GM12878 (cell line): ENCODE measurements around the gene SAMD9. TPM values are rescaled to one million over a fixed set of nuclear protein-coding genes. Genes with fewer than 3 reads are reported as not detected.

Experiments used
- ATAC-seq: fragments of 200-7000 bp; cut with Tn5 transposase; 3 replicates; pipeline ENCODE4 v1.9.1; 2020; ENCODE audit warnings: mild to moderate bottlenecking, moderate library complexity
- Bru-seq: library from RNA; stranded (reverse); fragments of 400-500 nt; gene quantifications from one replicate; lab custom pipeline; 2021; lab: Mats Ljungman, UMichigan
- BruChase-seq, 2 experiments: library from RNA; stranded (reverse); fragments of 400-500 nt; gene quantifications; one replicate each; lab custom pipeline; 2021; lab: Mats Ljungman, UMichigan
- BruUV-seq: library from RNA; stranded (reverse); fragments of 400-500 nt; replicated peaks from 2 replicates; lab custom pipeline; 2021; lab: Mats Ljungman, UMichigan
- CTCF ChIA-PET: fragments of 300-600 bp; sonication (Branson Sonifier 250); formaldehyde crosslinking; extraction: SDS; loops from one replicate; lab custom pipeline; 2021; ENCODE audit warnings: inconsistent platforms; lab: Yijun Ruan, JAX
- POLR2A ChIA-PET: fragments of 350-600 bp; formaldehyde crosslinking; extraction: SDS; loops from one replicate; lab custom pipeline; 2021; ENCODE audit warnings: inconsistent platforms; lab: Charles Lee
- RAD21 ChIA-PET: fragments of 300-600 bp; sonication (Branson Sonifier 250); formaldehyde crosslinking; loops from one replicate; lab custom pipeline; 2023; ENCODE audit warnings: antibody characterized with exemption; ENCODE audit not compliant: unreplicated experiment; lab: Charles Lee
- SMC1A ChIA-PET: fragments of 300-600 bp; sonication (Branson Sonifier 250); formaldehyde crosslinking; loops from one replicate; lab custom pipeline; 2023; ENCODE audit not compliant: unreplicated experiment, uncharacterized antibody; lab: Charles Lee
- DNase-seq: peaks from one replicate; pipeline ENCODE4 v3.0.0-alpha.2; 2011; ENCODE audit warnings: low read depth, low spot score
- FAIRE-seq: peaks from 3 replicates; lab custom pipeline; 2011; peaks lifted over from hg19 to GRCh38; lab: Jason Lieb, UNC
- H2AFZ ChIP-seq: 2 replicates; pipeline ENCODE4 v1.6.0; 2011; ENCODE audit warnings: low read depth, low read length, control low read depth; ENCODE audit not compliant: control insufficient read depth
- H3K27ac ChIP-seq: 2 replicates; pipeline ENCODE4 v1.5.1; 2011; ENCODE audit warnings: control low read depth; ENCODE audit not compliant: control insufficient read depth, insufficient read depth
- H3K27me3 ChIP-seq, 2 experiments: replicated peaks in 1 of 2; 2 replicates each; pipeline versions ENCODE4 v1.6.0 to v1.6.1; 2011; ENCODE audit warnings: low read length in 1 of 2; ENCODE audit not compliant: control insufficient read depth in 2 of 2, insufficient read depth in 2 of 2
- H3K36me3 ChIP-seq, 2 experiments: 2 replicates each; pipeline ENCODE4 v1.5.1; 2011; ENCODE audit warnings: low read length in 1 of 2; ENCODE audit not compliant: control insufficient read depth in 2 of 2, insufficient read depth in 2 of 2
- H3K4me1 ChIP-seq: 2 replicates; pipeline ENCODE4 v1.6.1; 2011; ENCODE audit warnings: mild to moderate bottlenecking, low read length, moderate library complexity, mixed read lengths; ENCODE audit not compliant: control insufficient read depth, insufficient read depth
- H3K4me2 ChIP-seq: 2 replicates; pipeline ENCODE4 v1.6.0; 2011; ENCODE audit warnings: control low read depth; ENCODE audit not compliant: control insufficient read depth, insufficient read depth
- H3K4me3 ChIP-seq: fragments of 200-600 bp; sonication (generic); 2 replicates; pipeline ENCODE4 v1.5.1; 2016
- H3K79me2 ChIP-seq: 2 replicates; pipeline ENCODE4 v1.6.0; 2011; ENCODE audit warnings: low read length; ENCODE audit not compliant: control insufficient read depth, insufficient read depth
- H3K9ac ChIP-seq: 2 replicates; pipeline ENCODE4 v1.8.0; 2011; ENCODE audit warnings: low read length, control low read depth, mixed read lengths; ENCODE audit not compliant: control insufficient read depth, insufficient read depth
- H3K9me3 ChIP-seq: replicated peaks from 3 replicates; pipeline ENCODE4 v1.5.1; 2011; ENCODE audit warnings: mild to moderate bottlenecking, low read length; ENCODE audit not compliant: control insufficient read depth, insufficient read depth
- H4K20me1 ChIP-seq: 2 replicates; pipeline ENCODE4 v1.6.0; 2011; ENCODE audit not compliant: control insufficient read depth, insufficient read depth
- CREB1 ChIP-seq: IDR thresholded peaks from 2 replicates; pipeline ENCODE4 v1.6.1; 2012; ENCODE audit warnings: low read depth, mild to moderate bottlenecking, inconsistent platforms
- HDGF ChIP-seq: fragments of 450-650 bp; IDR thresholded peaks from 2 replicates; pipeline ENCODE4 v1.6.1; 2016; ENCODE audit warnings: antibody characterized with exemption
- KDM1A ChIP-seq: fragments of 200-600 bp; sonication (generic); IDR thresholded peaks from 2 replicates; pipeline ENCODE4 v1.6.1; 2016; ENCODE audit warnings: borderline replicate concordance
- NFIC ChIP-seq: IDR thresholded peaks from 2 replicates; pipeline ENCODE4 v1.6.1; 2012; ENCODE audit warnings: low read depth, mild to moderate bottlenecking, inconsistent platforms, low read length, moderate library complexity
- NFYB ChIP-seq: IDR thresholded peaks from 2 replicates; pipeline ENCODE4 v1.6.1; 2011; ENCODE audit warnings: low read depth, mild to moderate bottlenecking, low read length, improper control_type of control experiment, moderate library complexity; ENCODE audit not compliant: insufficient read depth
- REST ChIP-seq: IDR thresholded peaks from 2 replicates; pipeline ENCODE4 v1.6.1; 2012; ENCODE audit warnings: mild to moderate bottlenecking, low read depth, low read length
- SKIL ChIP-seq: fragments of 450-650 bp; IDR thresholded peaks from 2 replicates; pipeline ENCODE4 v1.6.1; 2017; ENCODE audit warnings: mild to moderate bottlenecking, low read depth, inconsistent platforms; ENCODE audit not compliant: poor library complexity, severe bottlenecking
- WGBS: methylation state at CpG from one replicate; pipeline ENCODE4 v1.1.6; 2016; ENCODE audit warnings: low lambda C conversion rate; ENCODE audit not compliant: insufficient replicate concordance, insufficient coverage; ENCODE audit errors: missing lambda C conversion rate; 5-methylcytosine and 5-hydroxymethylcytosine counted together
- in situ Hi-C: fragments of 300-500 bp; cut with MboI; formaldehyde crosslinking; loops from 9 replicates; pipeline ENCODE4 v1.14.3; 2018; ENCODE audit warnings: mixed read lengths
- intact Hi-C: fragments of 100-400 bp; cut with micrococcal nuclease; formaldehyde crosslinking; loops from one replicate; pipeline ENCODE4 v1.14.2; 2022; ENCODE audit not compliant: unreplicated experiment
- long read RNA-seq, 2 experiments: library from polyadenylated mRNA; unstranded; transcript quantifications; one replicate each; pipeline ENCODE4 v2.0.0, GENCODE V29; 2019 to 2020
- polyA minus RNA-seq, 3 experiments: library from RNA; depleted of rRNA, polyadenylated mRNA; stranded (reverse); fragments of >200 nt; gene quantifications; 2 replicates each; pipeline ENCODE4 v1.2.3, GENCODE V29; 2011
- polyA plus RNA-seq, 11 experiments: library from polyadenylated mRNA; depleted of rRNA in 4 of 11; unstranded in 6 of 11; stranded (reverse) in 5 of 11; fragments of >200 nt; fragmentation: Nextera tagmentation in 4 of 11; fragmentation: Illumina TruSeq in 1 of 11; extraction: Ambion mirVana in 4 of 11; extraction: Trizol in 1 of 11; gene quantifications; 1 replicate in 1 of 11; 2 replicates in 10 of 11; pipeline versions ENCODE4 v1.2.1 to v1.2.3, GENCODE V29; 2011 to 2016; ENCODE audit warnings: inconsistent platforms in 2 of 11, missing spikeins in 2 of 11, low read depth in 1 of 11
- total RNA-seq, 4 experiments: library from RNA; depleted of rRNA in 3 of 4; stranded (reverse); fragments of >200 nt in 3 of 4; fragmentation: Illumina TruSeq in 1 of 4; extraction: Trizol in 1 of 4; gene quantifications; 2 replicates each; pipeline versions ENCODE4 v1.2.1 to v1.2.3, GENCODE V29; 2013 to 2021
- TF ChIP-seq, protein P1 (sequence below): fragments of 450-650 bp; IDR thresholded peaks from 2 replicates; pipeline ENCODE4 v1.6.1; 2017; ENCODE audit warnings: low read depth, mild to moderate bottlenecking, moderate library complexity

The SAMD9 gene
- 53.2 and 60.6 TPM in 2 replicates for total RNA-seq (2013; cell fraction: nucleolus; rRNA removed)
- total RNA-seq (2014; rRNA removed) (18.9 and 23.3 TPM in 2 replicates), total RNA-seq (2014; rRNA removed; fragmentation: Illumina TruSeq; extraction: Trizol) (32.5 and 34.1 TPM in 2 replicates), total RNA-seq (2021) (18.1 and 19.2 TPM in 2 replicates), polyA plus RNA-seq (2011; rRNA removed) (37.1 and 76.8 TPM in 2 replicates), polyA plus RNA-seq (2014; fragmentation: Illumina TruSeq; extraction: Trizol) (23.8 and 32.5 TPM in 2 replicates), polyA plus RNA-seq (2014; fragmentation: Nextera tagmentation; extraction: Ambion mirVana) (1 to 10 TPM; 6.4 to 8.3 TPM), polyA plus RNA-seq (2014; rRNA removed) (8.4 and 10.8 TPM in 2 replicates), polyA plus RNA-seq (2016; fragmentation: Nextera tagmentation; extraction: Ambion mirVana) (10 to 100 TPM in 1 of 2 experiments, 1 to 10 TPM in 1; 9.6 to 12.1 TPM), polyA minus RNA-seq (2011; rRNA and poly(A)+ RNA removed) (32.8 and 52.6 TPM in 2 replicates), Bru-seq, nascent RNA (percentile 93 among the genes with signal in this experiment), BruChase-seq, experiment 1, labeled RNA remaining after a 6-hour chase (percentile 87 among the genes with signal in this experiment), BruChase-seq, experiment 2, labeled RNA remaining after a 2-hour chase (percentile 92 among the genes with signal in this experiment)
- 5.5 TPM for polyA plus RNA-seq (2011; ENCODE audit: low read depth)
- polyA plus RNA-seq (2011; cell fraction: cytosol; rRNA removed): 8.1 and 8.3 TPM in 2 replicates
- 46.8 and 64.7 TPM in 2 replicates for polyA plus RNA-seq (2011; cell fraction: nucleus; rRNA removed)
- polyA plus RNA-seq (2012): 9.5 and 9.6 TPM in 2 replicates
- 19.2 and 22.1 TPM in 2 replicates for polyA minus RNA-seq (2011; cell fraction: cytosol; rRNA and poly(A)+ RNA removed)
- 41.2 and 42.6 TPM in 2 replicates for polyA minus RNA-seq (2011; cell fraction: nucleus; rRNA and poly(A)+ RNA removed)
- long read RNA-seq, experiment 1, full-length matches to known transcripts: 5 of 6 reads
- long read RNA-seq, experiment 1, partial matches to known transcripts: 0 of 6 reads
- long read RNA-seq, experiment 1, other reads (novel, unspliced or antisense): 1 of 6 reads
- long read RNA-seq, experiment 2, full-length matches to known transcripts: 149 of 180 reads
- long read RNA-seq, experiment 2, partial matches to known transcripts: 1 of 180 reads
- long read RNA-seq, experiment 2, other reads (novel, unspliced or antisense): 30 of 180 reads

- ChIA-PET SMC1A (interaction anchor here (0.9 to 3.3 kb wide), 17 partner anchors 8 to 114 kb away, joined by 3 to 58 read pairs (median 5); partner anchors contain the start of genes SAMD9L and VPS50), RAD21 (interaction anchor here (0.9 to 3.5 kb wide), 10 partner anchors 16 to 476 kb away, joined by 3 to 35 read pairs (median 3); partner anchors contain the start of gene VPS50), CTCF (interaction anchor here (0.9 to 5.3 kb wide), 7 partner anchors 24 to 526 kb away, joined by 3 to 26 read pairs (median 4); no protein-coding TSS in a partner anchor), POLR2A (interaction anchor here (0.6 to 2.9 kb wide), 7 partner anchors 28 to 115 kb away, joined by 3 to 33 read pairs (median 3); partner anchors contain the start of genes SAMD9L and VPS50)
- peak within 1 kb of the TSS; percentile 91 for H3K4me2 ChIP-seq
- peaks cover 14% of the 10 kb centered on the region for H3K79me2 ChIP-seq
- H3K4me3 ChIP-seq: peak within 1 kb of the TSS; percentile 73
- DNase-seq (peak; percentile 77), ATAC-seq (peak; percentile 97), FAIRE-seq (peak; percentile 94)
- H4K20me1 ChIP-seq: no peaks in the 10 kb centered on the region
- intact Hi-C loops: loop anchor here (2.0 kb wide), 1 partner anchor 29 kb away; no protein-coding TSS in a partner anchor
- H3K27me3 ChIP-seq: no peaks in the 10 kb centered on the region
- no peaks in the 10 kb centered on the region; the same call in 1 of the 3 replicates for H3K9me3 ChIP-seq
- H3K27ac ChIP-seq: peak within 1 kb of the TSS; percentile 91
- in situ Hi-C loops: no loop called here
- H3K4me1 ChIP-seq: peaks cover 4% of the 10 kb centered on the region
- TSS peak; percentile 94 for BruUV-seq
- under 1% methylated on average over 4 of the region's 4 CpGs for WGBS
- H3K9ac ChIP-seq: peak within 1 kb of the TSS; percentile 52
- H2AFZ ChIP-seq: peak within 1 kb of the TSS; percentile 62
- H3K36me3 ChIP-seq: no peaks in the 10 kb centered on the region
- TF ChIP-seq NFYB: peak; percentile 87
- no peak for TF ChIP-seq REST
- TF ChIP-seq HDGF: no peak
- TF ChIP-seq SKIL: no peak
- peak; percentile 31; the same call in 1 of the 2 replicates for TF ChIP-seq NFIC
- no peak for TF ChIP-seq KDM1A
- no peak for TF ChIP-seq CREB1
- TF ChIP-seq, protein P1, sequence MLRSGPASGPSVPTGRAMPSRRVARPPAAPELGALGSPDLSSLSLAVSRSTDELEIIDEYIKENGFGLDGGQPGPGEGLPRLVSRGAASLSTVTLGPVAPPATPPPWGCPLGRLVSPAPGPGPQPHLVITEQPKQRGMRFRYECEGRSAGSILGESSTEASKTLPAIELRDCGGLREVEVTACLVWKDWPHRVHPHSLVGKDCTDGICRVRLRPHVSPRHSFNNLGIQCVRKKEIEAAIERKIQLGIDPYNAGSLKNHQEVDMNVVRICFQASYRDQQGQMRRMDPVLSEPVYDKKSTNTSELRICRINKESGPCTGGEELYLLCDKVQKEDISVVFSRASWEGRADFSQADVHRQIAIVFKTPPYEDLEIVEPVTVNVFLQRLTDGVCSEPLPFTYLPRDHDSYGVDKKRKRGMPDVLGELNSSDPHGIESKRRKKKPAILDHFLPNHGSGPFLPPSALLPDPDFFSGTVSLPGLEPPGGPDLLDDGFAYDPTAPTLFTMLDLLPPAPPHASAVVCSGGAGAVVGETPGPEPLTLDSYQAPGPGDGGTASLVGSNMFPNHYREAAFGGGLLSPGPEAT: peak; percentile 25; the same call in 1 of the 2 replicates
These were observed at the start of gene SAMD9 for GRCh38 chr7:93117852-93118530. TSS of gene SAMD9 (minus strand) at chr7:93117979. CDS start at chr7:93106097, 11,882 bp downstream.
